Type B pancreatic cell (in vitro differentiated cells): ENCODE measurements around the gene KDM5B. TPM values are rescaled to one million over a fixed set of nuclear protein-coding genes. Genes with fewer than 3 reads are reported as not detected.

Experiments used
- DNase-seq: peaks from one replicate; pipeline ENCODE4 v3.0.0; 2021; ENCODE audit warnings: mixed read lengths; ENCODE audit not compliant: unreplicated experiment; ENCODE audit errors: extremely low spot score
- H3K27ac Mint-ChIP-seq: 2 replicates; pipeline ENCODE4 v1.8.0; 2021; ENCODE audit warnings: mild to moderate bottlenecking, mixed read lengths
- H3K27me3 Mint-ChIP-seq: 2 replicates; pipeline ENCODE4 v1.8.0; 2021; ENCODE audit warnings: mixed read lengths
- H3K36me3 Mint-ChIP-seq: 2 replicates; pipeline ENCODE4 v1.8.0; 2021; ENCODE audit warnings: mixed read lengths
- H3K4me1 Mint-ChIP-seq: one replicate; pipeline ENCODE4 v1.8.0; 2021; ENCODE audit warnings: mixed read lengths; ENCODE audit not compliant: unreplicated experiment
- H3K4me3 Mint-ChIP-seq: 2 replicates; pipeline ENCODE4 v1.8.0; 2021; ENCODE audit warnings: mild to moderate bottlenecking, mixed read lengths
- H3K9me3 Mint-ChIP-seq: 2 replicates; pipeline ENCODE4 v1.8.0; 2021; ENCODE audit warnings: mixed read lengths
- CTCF ChIP-seq: fragments of 200-600 bp; sonication (generic); conservative IDR thresholded peaks from 2 replicates; pipeline ENCODE4 v1.5.0; 2021; ENCODE audit warnings: antibody characterized with exemption, mild to moderate bottlenecking
- total RNA-seq: library from RNA; stranded (reverse); gene quantifications from 2 replicates; pipeline ENCODE4 v1.2.1, GENCODE V29; 2021; ENCODE audit warnings: low replicate concordance

Gene KDM5B
- total RNA-seq, 1 donor from 2014 or later = 165 TPM

GRCh38 chr1:202825748-202826147 is 17.5 kb upstream of the KDM5B start:
- Mint-ChIP-seq H3K27ac (no peak overlapping the region), H3K36me3 (no peaks in the 10 kb centered on the region), H3K27me3 (no peaks in the 10 kb centered on the region), H3K4me3 (no peak overlapping the region), H3K4me1 (peaks cover 8% of the 10 kb centered on the region), H3K9me3 (no peaks in the 10 kb centered on the region)
- DNase-seq = no peak
- TF ChIP-seq CTCF = no peak

GRCh38 chr1:202821467-202821866 is 13.2 kb upstream of the KDM5B start:
- H3K4me3 Mint-ChIP-seq = peak overlapping the region; percentile 66
- H3K4me1 Mint-ChIP-seq = peaks cover 13% of the 10 kb centered on the region
- no peak for TF ChIP-seq CTCF
- no peaks in the 10 kb centered on the region for H3K9me3 Mint-ChIP-seq
- no peaks in the 10 kb centered on the region for H3K36me3 Mint-ChIP-seq
- peak overlapping the region; percentile 96 for H3K27ac Mint-ChIP-seq
- DNase-seq = no peak
- no peaks in the 10 kb centered on the region for H3K27me3 Mint-ChIP-seq

GRCh38 chr1:202818819-202819218 is 10.6 kb upstream of the KDM5B start:
- no peaks in the 10 kb centered on the region for H3K9me3 Mint-ChIP-seq
- no peak overlapping the region for H3K4me3 Mint-ChIP-seq
- H3K27ac Mint-ChIP-seq = no peak overlapping the region
- H3K36me3 Mint-ChIP-seq = no peaks in the 10 kb centered on the region
- DNase-seq = no peak
- H3K27me3 Mint-ChIP-seq = no peaks in the 10 kb centered on the region
- no peak for TF ChIP-seq CTCF
- H3K4me1 Mint-ChIP-seq = peaks cover 13% of the 10 kb centered on the region

GRCh38 chr1:202815120-202815519 is 6.9 kb upstream of the KDM5B start:
- no peak for TF ChIP-seq CTCF
- Mint-ChIP-seq H3K4me3 (peak overlapping the region; percentile 17), H3K36me3 (no peaks in the 10 kb centered on the region), H3K27me3 (peaks cover 5% of the 10 kb centered on the region), H3K4me1 (peaks cover 23% of the 10 kb centered on the region), H3K27ac (peak overlapping the region; percentile 46), H3K9me3 (no peaks in the 10 kb centered on the region)
- no peak for DNase-seq

- Mint-ChIP-seq H3K27ac (peak overlapping the region; percentile 92), H3K4me3 (peak overlapping the region; percentile 93), H3K4me1 (peaks cover 34% of the 10 kb centered on the region), H3K9me3 (no peaks in the 10 kb centered on the region), H3K36me3 (no peaks in the 10 kb centered on the region), H3K27me3 (peaks cover 5% of the 10 kb centered on the region)
- no peak for DNase-seq
- no peak for TF ChIP-seq CTCF
These were observed 4.2 kb upstream of the KDM5B start for GRCh38 chr1:202812176-202813026.
